Adrenal gland (tissue), 12 donors: ENCODE results near the gene ZC3H12C. TPM values are rescaled to one million over a fixed set of nuclear protein-coding genes. Genes with fewer than 3 reads are reported as not detected.
A peak's percentile ranks its signal among the peaks of the same experiment; 100 is the strongest.

Experiments
- DNase-seq, 7 donors: peaks; one replicate each; pipeline ENCODE4 v3.0.0-alpha.2; 2019 to 2020
- H3K27ac ChIP-seq, 5 donors: fragments of 200-600 bp; sonication (generic) in 4 of 5; 1 replicate in 3 of 5; 2 replicates in 2 of 5; pipeline versions ENCODE4 v1.5.1 to v1.8.0; 2016 to 2020; ENCODE audit warnings: mild to moderate bottlenecking in 1 of 5
- H3K27me3 ChIP-seq: fragments of 200-600 bp; 2 replicates; pipeline ENCODE4 v1.8.0; 2021
- H3K36me3 ChIP-seq, 2 donors: fragments of 200-600 bp; replicated peaks in 1 of 2; 1 replicate in 1 of 2; 2 replicates in 1 of 2; pipeline versions ENCODE4 v1.5.1 to v1.8.0; 2018 to 2022
- H3K4me1 ChIP-seq, 2 donors: fragments of 200-600 bp; replicated peaks in 1 of 2; 1 replicate in 1 of 2; 2 replicates in 1 of 2; pipeline versions ENCODE4 v1.5.1 to v1.8.0; 2018 to 2021
- H3K4me3 ChIP-seq, 4 donors: fragments of 200-600 bp; sonication (generic) in 3 of 4; one replicate each; pipeline ENCODE4 v1.5.1; 2016 to 2018
- H3K9me3 ChIP-seq, 3 donors: fragments of 200-600 bp; sonication (generic) in 1 of 3; replicated peaks in 1 of 3; 1 replicate in 2 of 3; 2 replicates in 1 of 3; pipeline versions ENCODE4 v1.5.1 to v1.8.0; 2016 to 2021
- POLR2A ChIP-seq, 2 donors: fragments of 450-650 bp; IDR thresholded peaks; one replicate each; pipeline ENCODE4 v1.6.1; 2017; ENCODE audit warnings: antibody characterized with exemption in 2 of 2, mild to moderate bottlenecking in 2 of 2, moderate library complexity in 1 of 2
- WGBS, 4 donors: extraction: QIAGEN DNeasy Blood & Tissue Kit in 2 of 4; methylation state at CpG; one replicate each; pipeline versions ENCODE4 v1.1.5 to v1.1.7; 2013 to 2017; 5-methylcytosine and 5-hydroxymethylcytosine counted together
- intact Hi-C, 2 donors: fragments of 100-400 bp; cut with DNase I; formaldehyde crosslinking; loops; one replicate each; pipeline versions ENCODE4 v1.14.1 to v1.15.0; 2022 to 2023
- polyA plus RNA-seq, 3 donors: library from polyadenylated mRNA; stranded (reverse); fragments of 200-250 nt in 2 of 3; fragments of 350-450 nt in 1 of 3; fragmentation: Illumina TruSeq in 1 of 3; extraction: RNeasy Lipid Tissue Mini Kit (QIAGEN cat#74804) in 1 of 3; gene quantifications; one replicate each; pipeline ENCODE4 v1.2.3, GENCODE V29; 2013 to 2014
- total RNA-seq, 9 donors: library from RNA; depleted of rRNA in 4 of 9; stranded (reverse); fragments of >200 nt in 4 of 9; fragments of 120-200 nt in 1 of 9; fragmentation: NEBNext Ultra II Directional in 1 of 9; extraction: Animal tissue kit (Norgen Biotek cat#: 25700) in 1 of 9; gene quantifications; one replicate each; pipeline versions ENCODE4 v1.1.0 to v1.2.4, GENCODE V29; 2013 to 2023
- TF ChIP-seq, protein P1 (sequence below), 6 experiments: fragments of 450-650 bp in 4 of 6; fragments of 200-600 bp in 2 of 6; sonication (generic) in 1 of 6; IDR thresholded peaks; 1 replicate in 5 of 6; 2 replicates in 1 of 6; pipeline versions ENCODE4 v1.5.1 to v1.8.0; 2016 to 2021; ENCODE audit warnings: antibody characterized with exemption in 6 of 6, mild to moderate bottlenecking in 2 of 6, moderate library complexity in 1 of 6
- donor health status: healthy with polysubstance abuse.
- donor health status: Bipolar disorder and iron deficiency.
- donor health status: DM: yes; HTN: yes; CAD: no.
- donor health status: DM: no; HTN: no; CAD: no.
- donor health status: DM: no; HTN: no; CAD: no.
- donor health status: DM: yes; HTN: yes; CAD: no.

The ZC3H12C gene
- total and polyA plus RNA-seq, 12 donors = 4.4 to 28.9 (median 19.8) TPM

DNA sequence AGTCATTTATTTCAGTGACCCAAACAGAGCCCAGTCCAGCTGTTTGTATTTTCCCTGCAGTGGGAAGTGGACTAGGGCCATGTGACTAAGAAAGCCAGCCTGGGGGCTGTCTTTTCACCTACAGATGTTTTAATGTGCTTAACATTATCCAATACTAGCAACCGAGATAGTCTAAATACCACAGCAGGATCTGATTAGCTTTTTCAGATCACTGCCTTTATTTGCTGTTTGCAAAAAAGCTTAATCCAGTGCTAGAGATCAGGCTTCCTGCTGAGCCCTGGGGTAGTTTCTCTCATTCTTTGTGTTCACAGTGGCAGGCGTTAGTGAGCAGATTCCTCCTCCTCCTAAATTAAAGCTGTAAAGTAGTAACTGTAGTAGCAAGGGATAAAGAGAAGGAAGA is 35.0 kb downstream of the ZC3H12C start:
- intact Hi-C loops = no loop called here
- TF ChIP-seq, protein P1, sequence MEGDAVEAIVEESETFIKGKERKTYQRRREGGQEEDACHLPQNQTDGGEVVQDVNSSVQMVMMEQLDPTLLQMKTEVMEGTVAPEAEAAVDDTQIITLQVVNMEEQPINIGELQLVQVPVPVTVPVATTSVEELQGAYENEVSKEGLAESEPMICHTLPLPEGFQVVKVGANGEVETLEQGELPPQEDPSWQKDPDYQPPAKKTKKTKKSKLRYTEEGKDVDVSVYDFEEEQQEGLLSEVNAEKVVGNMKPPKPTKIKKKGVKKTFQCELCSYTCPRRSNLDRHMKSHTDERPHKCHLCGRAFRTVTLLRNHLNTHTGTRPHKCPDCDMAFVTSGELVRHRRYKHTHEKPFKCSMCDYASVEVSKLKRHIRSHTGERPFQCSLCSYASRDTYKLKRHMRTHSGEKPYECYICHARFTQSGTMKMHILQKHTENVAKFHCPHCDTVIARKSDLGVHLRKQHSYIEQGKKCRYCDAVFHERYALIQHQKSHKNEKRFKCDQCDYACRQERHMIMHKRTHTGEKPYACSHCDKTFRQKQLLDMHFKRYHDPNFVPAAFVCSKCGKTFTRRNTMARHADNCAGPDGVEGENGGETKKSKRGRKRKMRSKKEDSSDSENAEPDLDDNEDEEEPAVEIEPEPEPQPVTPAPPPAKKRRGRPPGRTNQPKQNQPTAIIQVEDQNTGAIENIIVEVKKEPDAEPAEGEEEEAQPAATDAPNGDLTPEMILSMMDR (IDR thresholded peaks at IDR 0.05) = no peak
- no peak for TF ChIP-seq POLR2A (IDR thresholded peaks at IDR 0.05)
- 34 to 44% (median 40%) methylated on average over 2 of the region's 2 CpGs for WGBS, 4 donors

DNA sequence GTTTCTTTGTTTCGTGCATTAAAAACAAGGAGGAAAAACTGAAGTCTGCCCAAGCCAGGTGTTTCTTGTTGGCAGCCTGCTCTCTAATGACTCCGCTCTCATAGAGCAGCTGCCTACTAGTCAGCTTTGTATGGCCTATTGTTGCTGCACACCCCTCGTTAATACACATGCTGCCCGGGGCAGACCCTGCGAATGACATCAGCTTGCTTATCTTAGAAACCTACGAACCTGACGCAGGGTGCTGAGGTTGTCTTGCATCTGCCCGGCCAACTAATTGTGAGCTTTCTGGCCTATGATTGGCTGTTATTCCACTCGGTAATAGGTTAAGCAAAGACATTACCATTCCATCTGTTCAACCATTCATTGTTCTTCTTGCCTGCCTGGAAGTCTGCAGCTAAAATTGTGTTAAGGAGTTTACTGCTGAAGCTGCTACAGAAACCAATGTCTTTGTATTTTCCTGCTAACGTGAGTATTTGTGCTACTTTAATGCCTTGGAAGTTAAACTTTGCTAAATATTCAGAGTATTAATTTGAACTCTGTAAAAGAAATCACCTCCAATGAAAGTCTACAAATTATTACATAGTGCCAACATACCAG is 37.5 kb downstream of the ZC3H12C start:
- H3K36me3 ChIP-seq = no peaks in the 10 kb centered on the region
- DNase-seq = peak in 1 of 7 donors; percentile 74
- intact Hi-C loops = no loop called here
- H3K4me3 ChIP-seq = no peak overlapping the region
- H3K4me1 ChIP-seq = peaks cover 13 to 53% of the 10 kb centered on the region in 2 donors
- H3K27me3 ChIP-seq = no peaks in the 10 kb centered on the region
- no peaks in the 10 kb centered on the region for H3K9me3 ChIP-seq
- H3K27ac ChIP-seq = no peak overlapping the region
- TF ChIP-seq POLR2A (IDR thresholded peaks at IDR 0.05) = peak in 1 of 2 donors; percentile 21
- TF ChIP-seq, protein P1 (IDR thresholded peaks at IDR 0.05) = no peak
- 79 to 88% (median 83%) methylated on average over 9 to 10 of the region's 10 CpGs for WGBS, 4 donors

More for the DNA sequence above, 35.0 kb downstream of the ZC3H12C start:
- Histone ChIP-seq H3K27me3 (no peaks in the 10 kb centered on the region), H3K36me3 (no peaks in the 10 kb centered on the region), H3K4me3 (no peak overlapping the region), H3K9me3 (no peaks in the 10 kb centered on the region), H3K4me1 (peaks cover 13 to 53% of the 10 kb centered on the region in 2 donors), H3K27ac (peak overlapping the region in 4 of 5 donors; percentile 25 to 66 (median 48))
- no peak for DNase-seq

DNA sequence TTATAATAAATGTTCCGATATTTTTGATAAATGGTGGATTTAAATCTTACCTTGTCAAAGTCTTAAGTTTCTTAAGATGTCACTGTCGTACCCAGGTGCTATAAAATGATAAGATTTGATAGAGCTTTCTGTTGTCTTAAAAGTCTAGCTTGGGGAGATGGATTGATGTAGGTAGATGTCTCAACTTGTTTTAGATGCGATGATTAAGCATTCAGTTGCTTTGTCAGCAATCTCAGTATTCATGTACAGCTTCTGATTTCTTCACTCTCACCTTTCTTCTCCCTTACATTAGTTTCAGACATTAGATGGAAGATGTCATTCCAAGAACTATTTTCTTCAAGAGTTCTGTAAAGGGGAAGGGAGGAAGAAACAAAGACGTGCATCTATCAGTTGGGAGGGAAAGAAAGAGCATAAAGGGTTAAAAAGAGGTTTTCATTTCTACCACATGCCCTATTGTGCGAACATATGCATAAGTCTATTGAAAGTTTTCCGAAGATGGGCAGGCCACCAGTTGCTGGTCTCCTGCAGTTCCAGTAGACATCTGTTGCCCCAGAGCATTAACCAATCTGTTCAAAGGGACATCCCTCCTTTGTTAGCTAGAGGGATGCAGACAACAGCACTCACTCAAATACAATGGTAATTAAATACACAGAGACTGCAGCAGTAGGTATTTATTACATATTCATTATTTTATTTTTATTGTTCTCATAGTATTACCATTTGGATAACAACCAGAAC is 38.4 kb downstream of the ZC3H12C start:
- Histone ChIP-seq H3K27ac (no peak overlapping the region), H3K36me3 (no peaks in the 10 kb centered on the region), H3K27me3 (no peaks in the 10 kb centered on the region), H3K4me1 (peaks cover 13 to 45% of the 10 kb centered on the region in 2 donors), H3K9me3 (no peaks in the 10 kb centered on the region), H3K4me3 (no peak overlapping the region)
- TF ChIP-seq, protein P1 (IDR thresholded peaks at IDR 0.05) = no peak
- no peak for TF ChIP-seq POLR2A (IDR thresholded peaks at IDR 0.05)
- intact Hi-C loops = no loop called here
- no peak for DNase-seq
- 80 to 96% (median 87%) methylated on average over 6 of the region's 6 CpGs for WGBS, 4 donors

DNA sequence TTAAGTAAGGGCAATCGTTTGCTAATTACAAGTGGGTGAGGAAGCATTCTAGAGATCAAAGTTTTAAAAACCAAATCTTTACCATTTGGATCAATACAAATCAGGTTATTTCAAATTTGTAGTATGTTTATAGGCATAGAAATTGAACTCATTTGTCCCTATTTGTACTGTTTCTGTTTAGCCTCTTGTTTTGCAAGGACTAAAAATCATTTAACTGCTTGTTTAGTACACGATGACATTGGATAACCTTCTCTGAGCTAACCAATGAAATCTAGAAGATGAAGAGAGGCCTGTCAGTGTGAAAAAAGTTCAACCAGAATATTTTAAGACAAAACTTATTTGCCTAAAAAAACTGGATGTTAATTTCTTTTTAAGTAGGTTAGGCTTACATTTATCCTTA is 40.0 kb downstream of the ZC3H12C start:
- H3K36me3 ChIP-seq = no peaks in the 10 kb centered on the region
- H3K4me3 ChIP-seq = no peak overlapping the region
- WGBS, 4 donors = 60 to 68% (median 63%) methylated on average over 2 of the region's 2 CpGs
- intact Hi-C loops = no loop called here
- H3K9me3 ChIP-seq = no peaks in the 10 kb centered on the region
- H3K4me1 ChIP-seq = peaks cover 10 to 31% of the 10 kb centered on the region in 2 donors
- no peaks in the 10 kb centered on the region for H3K27me3 ChIP-seq
- H3K27ac ChIP-seq = no peak overlapping the region
- DNase-seq = no peak
- TF ChIP-seq, protein P1 (IDR thresholded peaks at IDR 0.05) = no peak
- no peak for TF ChIP-seq POLR2A (IDR thresholded peaks at IDR 0.05)
